HFF-Myc (cell line): ENCODE results near the gene KRTAP9-2.
"Not testable (repeated sequence)": the region's sequence is repeated elsewhere in the genome, so short reads cannot be mapped to it uniquely, and the experiment has no call there.

Experiments used
- DNase-seq: peaks from one replicate; pipeline ENCODE4 v3.0.0-alpha.2; 2011; ENCODE audit warnings: low read depth; ENCODE audit errors: extremely low read depth
- H3K4me3 ChIP-seq: replicated peaks from 2 replicates; pipeline ENCODE4 v1.5.1; 2011; ENCODE audit warnings: low read depth, mild to moderate bottlenecking, control low read depth, low read length
- CTCF ChIP-seq: IDR thresholded peaks from 2 replicates; pipeline ENCODE4 v1.5.1; 2012; ENCODE audit warnings: mild to moderate bottlenecking, low read depth, low read length, control low read depth; ENCODE audit errors: missing control alignments

KRTAP9-2 gene

GRCh38 chr17:41215681-41216080, 10.8 kb upstream of the KRTAP9-2 start:
- no peak overlapping the region for H3K4me3 ChIP-seq
- TF ChIP-seq CTCF, result no peak
- DNase-seq, result no peak

- DNase-seq, result no peak
- no peak overlapping the region for H3K4me3 ChIP-seq
- TF ChIP-seq CTCF, result no peak
Observed at GRCh38 chr17:41223821-41224220, 2.6 kb upstream of the KRTAP9-2 start.

- no peak for DNase-seq
- no peak overlapping the region for H3K4me3 ChIP-seq
- no peak for TF ChIP-seq CTCF
Observed at GRCh38 chr17:41226051-41226450, 397 bp upstream of the KRTAP9-2 start.

- H3K4me3 ChIP-seq, result no peak overlapping the region
- DNase-seq, result no peak
- TF ChIP-seq CTCF, result no peak
Observed at GRCh38 chr17:41230094-41230493, 3.6 kb downstream of the KRTAP9-2 start.

GRCh38 chr17:41231731-41232130, 5.3 kb downstream of the KRTAP9-2 start:
- no peak for DNase-seq
- no peak overlapping the region for H3K4me3 ChIP-seq
- TF ChIP-seq CTCF, result no peak

GRCh38 chr17:41232399-41233105, 6.1 kb downstream of the KRTAP9-2 start, which contains the start of gene KRTAP9-3:
Gene KRTAP9-3, plus strand, starts transcription at chr17:41232449. Its CDS starts 53 bp downstream, at chr17:41232502.
- DNase-seq, H3K4me3 ChIP-seq: not testable (repeated sequence)

- DNase-seq, H3K4me3 ChIP-seq: not testable (repeated sequence)
Observed at GRCh38 chr17:41237116-41237515, 10.7 kb downstream of the KRTAP9-2 start.

GRCh38 chr17:41237949-41238437, 11.5 kb downstream of the KRTAP9-2 start, which contains the start of gene KRTAP9-8:
Gene KRTAP9-8, plus strand, starts transcription at chr17:41237999. Its CDS starts 53 bp downstream, at chr17:41238052.
- DNase-seq, H3K4me3 ChIP-seq: not testable (repeated sequence)

- H3K4me3 ChIP-seq, DNase-seq: not testable (repeated sequence)
Observed at GRCh38 chr17:41246995-41247787, 20.7 kb downstream of the KRTAP9-2 start.

GRCh38 chr17:41249637-41250240, 23.3 kb downstream of the KRTAP9-2 start, which contains the start of gene KRTAP9-4:
Gene KRTAP9-4, plus strand, starts transcription at chr17:41249687. Its CDS starts 34 bp downstream, at chr17:41249721.
- not testable (repeated sequence) for DNase-seq, H3K4me3 ChIP-seq
